ENCODE data around the gene CSMD2. TPM values are rescaled to one million over a fixed set of nuclear protein-coding genes. Genes with fewer than 3 reads are reported as not detected.

CSMD2 gene
- total RNA-seq, 1 donor from 2014 or later = 2.1 TPM

- Mint-ChIP-seq H3K27me3 (ENCODE audit: unreplicated experiment) (peaks cover 9% of the 10 kb centered on the region), H3K27ac (ENCODE audit: unreplicated experiment) (no peak overlapping the region), H3K9me3 (ENCODE audit: unreplicated experiment) (no peaks in the 10 kb centered on the region), H3K36me3 (ENCODE audit: low read depth, unreplicated experiment) (no peaks in the 10 kb centered on the region), H3K4me1 (ENCODE audit: unreplicated experiment) (no peaks in the 10 kb centered on the region), H3K4me3 (ENCODE audit: unreplicated experiment) (no peak overlapping the region)
- no peak for TF ChIP-seq CTCF (IDR thresholded peaks at IDR 0.05; ENCODE audit: unreplicated experiment)
- no peak for DNase-seq (ENCODE audit: low spot score)
Observed at GRCh38 chr1:34156739-34157138, 8.3 kb downstream of the CSMD2 start.

GRCh38 chr1:34155860-34156259 lies 9.2 kb downstream of the CSMD2 start:
- H3K27ac Mint-ChIP-seq (ENCODE audit: unreplicated experiment) = no peak overlapping the region
- no peak for DNase-seq (ENCODE audit: low spot score)
- peaks cover 6% of the 10 kb centered on the region for H3K27me3 Mint-ChIP-seq (ENCODE audit: unreplicated experiment)
- TF ChIP-seq CTCF (IDR thresholded peaks at IDR 0.05; ENCODE audit: unreplicated experiment) = no peak
- H3K4me1 Mint-ChIP-seq (ENCODE audit: unreplicated experiment) = no peaks in the 10 kb centered on the region
- H3K9me3 Mint-ChIP-seq (ENCODE audit: unreplicated experiment) = no peaks in the 10 kb centered on the region
- no peaks in the 10 kb centered on the region for H3K36me3 Mint-ChIP-seq (ENCODE audit: low read depth, unreplicated experiment)
- no peak overlapping the region for H3K4me3 Mint-ChIP-seq (ENCODE audit: unreplicated experiment)

- no peaks in the 10 kb centered on the region for H3K4me1 Mint-ChIP-seq (ENCODE audit: unreplicated experiment)
- TF ChIP-seq CTCF (IDR thresholded peaks at IDR 0.05; ENCODE audit: unreplicated experiment) = no peak
- H3K4me3 Mint-ChIP-seq (ENCODE audit: unreplicated experiment) = no peak overlapping the region
- H3K36me3 Mint-ChIP-seq (ENCODE audit: low read depth, unreplicated experiment) = no peaks in the 10 kb centered on the region
- peaks cover 6% of the 10 kb centered on the region for H3K27me3 Mint-ChIP-seq (ENCODE audit: unreplicated experiment)
- H3K27ac Mint-ChIP-seq (ENCODE audit: unreplicated experiment) = no peak overlapping the region
- no peaks in the 10 kb centered on the region for H3K9me3 Mint-ChIP-seq (ENCODE audit: unreplicated experiment)
- no peak for DNase-seq (ENCODE audit: low spot score)
Observed at GRCh38 chr1:34153246-34153645, 11.8 kb downstream of the CSMD2 start.

- peaks cover 9% of the 10 kb centered on the region for H3K4me1 Mint-ChIP-seq (ENCODE audit: unreplicated experiment)
- TF ChIP-seq CTCF (IDR thresholded peaks at IDR 0.05; ENCODE audit: unreplicated experiment) = no peak
- H3K9me3 Mint-ChIP-seq (ENCODE audit: unreplicated experiment) = no peaks in the 10 kb centered on the region
- DNase-seq (ENCODE audit: low spot score) = no peak
- H3K27me3 Mint-ChIP-seq (ENCODE audit: unreplicated experiment) = peaks cover 4% of the 10 kb centered on the region
- H3K27ac Mint-ChIP-seq (ENCODE audit: unreplicated experiment) = no peak overlapping the region
- no peaks in the 10 kb centered on the region for H3K36me3 Mint-ChIP-seq (ENCODE audit: low read depth, unreplicated experiment)
- no peak overlapping the region for H3K4me3 Mint-ChIP-seq (ENCODE audit: unreplicated experiment)
Observed at GRCh38 chr1:34149501-34149900, 15.5 kb downstream of the CSMD2 start.

- no peaks in the 10 kb centered on the region for H3K9me3 Mint-ChIP-seq (ENCODE audit: unreplicated experiment)
- H3K27me3 Mint-ChIP-seq (ENCODE audit: unreplicated experiment) = no peaks in the 10 kb centered on the region
- no peak overlapping the region for H3K4me3 Mint-ChIP-seq (ENCODE audit: unreplicated experiment)
- no peak overlapping the region for H3K27ac Mint-ChIP-seq (ENCODE audit: unreplicated experiment)
- no peak for DNase-seq (ENCODE audit: low spot score)
- no peaks in the 10 kb centered on the region for H3K36me3 Mint-ChIP-seq (ENCODE audit: low read depth, unreplicated experiment)
- peaks cover 9% of the 10 kb centered on the region for H3K4me1 Mint-ChIP-seq (ENCODE audit: unreplicated experiment)
- TF ChIP-seq CTCF (IDR thresholded peaks at IDR 0.05; ENCODE audit: unreplicated experiment) = no peak
Observed at GRCh38 chr1:34147301-34147700, 17.7 kb downstream of the CSMD2 start.

Data from endothelial cell (in vitro differentiated cells).